Endothelial cell of umbilical vein (primary cell): ENCODE results near the gene GCLC. TPM values are rescaled to one million over a fixed set of nuclear protein-coding genes. Genes with fewer than 3 reads are reported as not detected.

Experiments used
- BruUV-seq: library from RNA; stranded (reverse); fragments of 400-500 nt; replicated peaks from 2 replicates; lab custom pipeline; 2021; lab: Mats Ljungman, UMichigan
- CTCF ChIA-PET: fragments of 300-600, 350-600 bp; sonication (Branson Sonifier 250); formaldehyde crosslinking; loops from one replicate; lab custom pipeline; 2021; ENCODE audit warnings: antibody characterized with exemption, inconsistent platforms; lab: Charles Lee
- POLR2A ChIA-PET: fragments of 300-600, 350-600 bp; sonication (Branson Sonifier 250); formaldehyde crosslinking; loops from one replicate; lab custom pipeline; 2021; ENCODE audit warnings: antibody characterized with exemption, inconsistent platforms; lab: Charles Lee
- DNase-seq: peaks from one replicate; pipeline ENCODE4 v3.0.0-alpha.2; 2011; ENCODE audit warnings: low read depth, low spot score
- FAIRE-seq: peaks from 2 replicates; lab custom pipeline; 2011; peaks lifted over from hg19 to GRCh38; lab: Jason Lieb, UNC
- H2AFZ ChIP-seq: 2 replicates; pipeline ENCODE4 v1.6.0; 2012; ENCODE audit warnings: low read depth, low read length, control low read depth, inconsistent platforms
- H3K27ac ChIP-seq: 2 replicates; pipeline ENCODE4 v1.5.1; 2011; ENCODE audit warnings: low read depth, mild to moderate bottlenecking, control low read depth, low read length, moderate library complexity; ENCODE audit not compliant: insufficient read depth
- H3K27me3 ChIP-seq, 2 experiments: 2 replicates each; pipeline versions ENCODE4 v1.6.0 to v1.6.1; 2011; ENCODE audit warnings: low read length in 2 of 2, mixed read lengths in 1 of 2; ENCODE audit not compliant: control insufficient read depth in 2 of 2, insufficient read depth in 2 of 2
- H3K36me3 ChIP-seq, 2 experiments: 2 replicates in 1 of 2; 3 replicates in 1 of 2; pipeline ENCODE4 v1.5.1; 2011; ENCODE audit warnings: low read length in 2 of 2, mild to moderate bottlenecking in 1 of 2, moderate library complexity in 1 of 2; ENCODE audit not compliant: control insufficient read depth in 2 of 2, insufficient read depth in 2 of 2; ENCODE audit errors: extremely low read depth in 1 of 2
- H3K4me1 ChIP-seq: 3 replicates; pipeline ENCODE4 v1.5.1; 2011; ENCODE audit warnings: mild to moderate bottlenecking, low read length; ENCODE audit not compliant: control insufficient read depth, insufficient read depth; ENCODE audit errors: extremely low read depth
- H3K4me2 ChIP-seq: 2 replicates; pipeline ENCODE4 v1.6.1; 2011; ENCODE audit warnings: low read length, control low read depth, mixed read lengths; ENCODE audit not compliant: insufficient read depth
- H3K4me3 ChIP-seq, 3 experiments: fragments of 200-600 bp in 1 of 3; sonication (generic), shearing (Covaris generic) in 1 of 3; replicated peaks in 1 of 3; 2 replicates each; pipeline ENCODE4 v1.5.1; 2011 to 2016; ENCODE audit warnings: control low read depth in 3 of 3, low read length in 3 of 3, mild to moderate bottlenecking in 2 of 3, inconsistent platforms in 1 of 3, low read depth in 1 of 3, moderate library complexity in 1 of 3; ENCODE audit not compliant: insufficient read depth in 1 of 3
- H3K79me2 ChIP-seq: 2 replicates; pipeline ENCODE4 v1.6.0; 2012; ENCODE audit warnings: low read length, inconsistent platforms; ENCODE audit not compliant: control insufficient read depth, insufficient read depth
- H3K9ac ChIP-seq: replicated peaks from 2 replicates; pipeline ENCODE3; 2011; ENCODE audit warnings: low read length, control low read depth; ENCODE audit not compliant: insufficient read depth; ENCODE audit errors: extremely low read depth
- H3K9me1 ChIP-seq: replicated peaks from 3 replicates; pipeline ENCODE4 v1.6.0; 2011; ENCODE audit warnings: mild to moderate bottlenecking, low read length; ENCODE audit not compliant: control insufficient read depth, insufficient read depth; ENCODE audit errors: extremely low read depth
- H3K9me3 ChIP-seq: replicated peaks from 2 replicates; pipeline ENCODE4 v1.5.1; 2012; ENCODE audit warnings: low read length, inconsistent platforms; ENCODE audit not compliant: control insufficient read depth, insufficient read depth
- H4K20me1 ChIP-seq: replicated peaks from 2 replicates; pipeline ENCODE3; 2011; ENCODE audit warnings: mild to moderate bottlenecking, low read length; ENCODE audit not compliant: control insufficient read depth, insufficient read depth; ENCODE audit errors: extremely low read depth
- CTCF ChIP-seq, 2 donors: IDR thresholded peaks; 1 replicate in 1 of 2; 2 replicates in 1 of 2; pipeline ENCODE4 v1.5.1; 2011; ENCODE audit warnings: low read length in 2 of 2, mild to moderate bottlenecking in 2 of 2, moderate library complexity in 2 of 2, control low read depth in 1 of 2, inconsistent platforms in 1 of 2, low read depth in 1 of 2; ENCODE audit not compliant: insufficient read depth in 1 of 2; ENCODE audit errors: extremely low read depth in 1 of 2
- EZH2 ChIP-seq: IDR thresholded peaks from 2 replicates; pipeline ENCODE4 v1.6.1; 2012; ENCODE audit warnings: borderline replicate concordance, low read depth, mild to moderate bottlenecking, moderate library complexity, low read length, inconsistent platforms; ENCODE audit not compliant: severe bottlenecking
- GATA2 ChIP-seq: IDR thresholded peaks from 2 replicates; pipeline ENCODE4 v1.7.0; 2011; ENCODE audit warnings: low read depth, mild to moderate bottlenecking, moderate library complexity, mixed read lengths, low read length; ENCODE audit not compliant: insufficient read length, insufficient read depth
- JUN ChIP-seq: IDR thresholded peaks from 2 replicates; pipeline ENCODE4 v1.6.1; 2011; ENCODE audit warnings: borderline replicate concordance, low read depth; ENCODE audit not compliant: insufficient read length, insufficient read depth
- MAX ChIP-seq: IDR thresholded peaks from 2 replicates; pipeline ENCODE4 v1.6.1; 2011; ENCODE audit not compliant: insufficient read depth, insufficient read length
- MYC ChIP-seq: IDR thresholded peaks from one replicate; pipeline ENCODE4 v1.6.1; 2011; ENCODE audit warnings: mild to moderate bottlenecking, low read depth, low read length
- POLR2A ChIP-seq: IDR thresholded peaks from 2 replicates; pipeline ENCODE4 v1.6.1; 2012; ENCODE audit warnings: low read depth, mild to moderate bottlenecking, control low read depth, low read length
- POLR2AphosphoS5 ChIP-seq: IDR thresholded peaks from 2 replicates; pipeline ENCODE4 v1.6.1; 2012; ENCODE audit warnings: low read depth, mild to moderate bottlenecking, control low read depth, low read length, moderate library complexity; ENCODE audit not compliant: insufficient read depth
- dilution Hi-C: fragments of 300-500 bp; cut with MboI; formaldehyde crosslinking; loops from one replicate; pipeline ENCODE4 v1.15.0; 2019; ENCODE audit warnings: low sequenced_read_pairs; ENCODE audit not compliant: extremely low pct_ligation_motif_present
- intact Hi-C: fragments of 100-400 bp; cut with micrococcal nuclease; formaldehyde crosslinking; loops from one replicate; pipeline ENCODE4 v1.10.0; 2022
- polyA plus RNA-seq, 4 experiments: library from polyadenylated mRNA; depleted of rRNA in 3 of 4; stranded (reverse) in 3 of 4; unstranded in 1 of 4; fragments of >200 nt; gene quantifications; 2 replicates each; pipeline versions ENCODE4 v1.2.1 to v1.2.3, GENCODE V29; 2011 to 2012; ENCODE audit warnings: missing spikeins in 1 of 4
- total RNA-seq: library from RNA; stranded (reverse); gene quantifications from 2 replicates; pipeline ENCODE4 v1.2.3, GENCODE V29; 2021

Gene GCLC
- total and polyA plus RNA-seq, 2 donors (not counting 3 experiments of a cell fraction or from before 2014, with no cell fraction given), result 7.3 to 22.8 TPM

GRCh38 chr6:53583451-53583850 is 38.5 kb upstream of the GCLC start:
- intact Hi-C loops, result no loop called here
- Histone ChIP-seq H3K27me3 (peaks cover 1 to 4% of the 10 kb centered on the region in 2 experiments), H3K79me2 (no peaks in the 10 kb centered on the region), H4K20me1 (no peaks in the 10 kb centered on the region), H3K4me1 (no peaks in the 10 kb centered on the region), H2AFZ (no peak overlapping the region), H3K4me2 (no peak overlapping the region), H3K9ac (no peak overlapping the region), H3K36me3 (no peaks in the 10 kb centered on the region), H3K9me3 (no peaks in the 10 kb centered on the region), H3K9me1 (no peaks in the 10 kb centered on the region), H3K4me3 (no peak overlapping the region), H3K27ac (no peak overlapping the region)
- TF ChIP-seq JUN (no peak), MYC (no peak), GATA2 (no peak), POLR2AphosphoS5 (no peak), CTCF (IDR thresholded peaks at IDR 0.05; ENCODE audit: extremely low read depth in 1 of 2, insufficient read depth in 1 of 2, low read depth in 1 of 2, low read length in 2 of 2) (no peak), EZH2 (no peak), POLR2A (no peak), MAX (no peak)
- CTCF ChIA-PET, result no interaction called here
- no peak for FAIRE-seq
- DNase-seq, result no peak
- no TSS peak for BruUV-seq
- POLR2A ChIA-PET, result no interaction called here
- dilution Hi-C loops, result no loop called here
